HuH-7.5 (cell line): ENCODE data around the gene EEF1AKMT3.

Experiments
- DNase-seq: peaks from one replicate; pipeline ENCODE4 v3.0.0; 2011; ENCODE audit warnings: low spot score

Gene EEF1AKMT3

GRCh38 chr12:57735198-57735855, 37.1 kb upstream of the EEF1AKMT3 start:
- peak; percentile 87 for DNase-seq

GRCh38 chr12:57735952-57736740, 36.3 kb upstream of the EEF1AKMT3 start:
- DNase-seq = peak; percentile 86

GRCh38 chr12:57736741-57737466, 35.5 kb upstream of the EEF1AKMT3 start:
- DNase-seq = no peak

- no peak for DNase-seq
Observed at GRCh38 chr12:57737467-57738460, 34.6 kb upstream of the EEF1AKMT3 start.

- no peak for DNase-seq
Observed at GRCh38 chr12:57738661-57739237, 33.7 kb upstream of the EEF1AKMT3 start, which contains the start of gene AGAP2. TSS of gene AGAP2 (minus strand) at chr12:57738742. CDS start at chr12:57738246, 496 bp downstream.

GRCh38 chr12:57739387-57739786, 33.0 kb upstream of the EEF1AKMT3 start:
- no peak for DNase-seq

GRCh38 chr12:57739914-57740538, 32.4 kb upstream of the EEF1AKMT3 start:
- no peak for DNase-seq

- no peak for DNase-seq
Observed at GRCh38 chr12:57740656-57741412, 31.6 kb upstream of the EEF1AKMT3 start.

- DNase-seq = no peak
Observed at GRCh38 chr12:57741413-57741789, 31.0 kb upstream of the EEF1AKMT3 start.

- no peak for DNase-seq
Observed at GRCh38 chr12:57741844-57742738, 30.3 kb upstream of the EEF1AKMT3 start.

- DNase-seq = no peak
Observed at GRCh38 chr12:57743769-57744168, 28.6 kb upstream of the EEF1AKMT3 start.

- no peak for DNase-seq
Observed at GRCh38 chr12:57744194-57744776, 28.1 kb upstream of the EEF1AKMT3 start.

GRCh38 chr12:57744777-57745484, 27.5 kb upstream of the EEF1AKMT3 start, which contains the start of gene TSPAN31:
TSS of gene TSPAN31 (plus strand) at chr12:57745039. CDS start at chr12:57745155, 116 bp downstream.
- peak; percentile 93 for DNase-seq

- no peak for DNase-seq
Observed at GRCh38 chr12:57745485-57745881, 26.9 kb upstream of the EEF1AKMT3 start.

- no peak for DNase-seq
Observed at GRCh38 chr12:57746025-57746424, 26.4 kb upstream of the EEF1AKMT3 start.

GRCh38 chr12:57749061-57749460, 23.4 kb upstream of the EEF1AKMT3 start:
- no peak for DNase-seq

GRCh38 chr12:57750561-57751431, 21.6 kb upstream of the EEF1AKMT3 start:
- no peak for DNase-seq
